Measurements from ENCODE around the gene PIK3R3.

The PIK3R3 gene

DNA sequence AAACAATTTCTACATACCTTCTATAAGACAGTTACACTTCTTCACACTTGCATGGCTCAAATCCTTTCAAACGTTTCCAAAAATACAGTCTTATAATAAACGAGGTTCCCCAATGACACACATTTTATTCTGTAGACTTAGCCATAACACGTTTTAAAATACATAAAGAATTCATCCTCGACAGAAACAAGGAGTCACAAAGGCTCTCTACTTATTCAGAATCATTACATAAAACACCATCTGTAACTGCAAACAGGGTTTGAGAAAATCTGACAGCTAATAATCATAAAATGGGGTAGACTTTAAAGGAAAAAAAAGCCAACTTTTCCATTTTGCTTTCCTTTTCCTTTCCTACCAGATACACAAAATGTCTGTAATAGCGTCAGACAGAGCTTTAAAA is 1.8 kb downstream of the PIK3R3 start:
- Histone ChIP-seq H4K20me1 (ENCODE audit: insufficient read depth, low read length, poor library complexity, severe bottlenecking) (peaks cover 53% of the 10 kb centered on the region), H3K9ac (ENCODE audit: low read depth, low read length, poor library complexity, severe bottlenecking) (peak overlapping the region; percentile 100), H3K79me2 (ENCODE audit: insufficient read depth, low read length) (peaks cover 78% of the 10 kb centered on the region), H3K4me1 (ENCODE audit: insufficient read depth, low read length, poor library complexity, severe bottlenecking) (peaks cover 52% of the 10 kb centered on the region), H3K9me2 (replicated peaks; ENCODE audit: low read depth, low read length) (no peaks in the 10 kb centered on the region), H3K4me2 (ENCODE audit: low read depth, low read length, poor library complexity, severe bottlenecking) (peak overlapping the region; percentile 100), H3K9me3 (ENCODE audit: insufficient read depth, low read depth, low read length) (no peaks in the 10 kb centered on the region), H3K4me3 (ENCODE audit: low read length, poor library complexity, severe bottlenecking) (peak overlapping the region; percentile 91), H3K36me3 (ENCODE audit: insufficient read depth, low read length) (no peaks in the 10 kb centered on the region), H2AFZ (ENCODE audit: low read length) (no peak overlapping the region), H3K27me3 (ENCODE audit: insufficient read depth, low read length, poor library complexity, severe bottlenecking) (no peaks in the 10 kb centered on the region), H3F3A (ENCODE audit: low read depth) (0 out of 2 replicates have a peak, but pooled peaks cover 5% of the 10 kb centered on the region)
- TF ChIP-seq, protein P1, sequence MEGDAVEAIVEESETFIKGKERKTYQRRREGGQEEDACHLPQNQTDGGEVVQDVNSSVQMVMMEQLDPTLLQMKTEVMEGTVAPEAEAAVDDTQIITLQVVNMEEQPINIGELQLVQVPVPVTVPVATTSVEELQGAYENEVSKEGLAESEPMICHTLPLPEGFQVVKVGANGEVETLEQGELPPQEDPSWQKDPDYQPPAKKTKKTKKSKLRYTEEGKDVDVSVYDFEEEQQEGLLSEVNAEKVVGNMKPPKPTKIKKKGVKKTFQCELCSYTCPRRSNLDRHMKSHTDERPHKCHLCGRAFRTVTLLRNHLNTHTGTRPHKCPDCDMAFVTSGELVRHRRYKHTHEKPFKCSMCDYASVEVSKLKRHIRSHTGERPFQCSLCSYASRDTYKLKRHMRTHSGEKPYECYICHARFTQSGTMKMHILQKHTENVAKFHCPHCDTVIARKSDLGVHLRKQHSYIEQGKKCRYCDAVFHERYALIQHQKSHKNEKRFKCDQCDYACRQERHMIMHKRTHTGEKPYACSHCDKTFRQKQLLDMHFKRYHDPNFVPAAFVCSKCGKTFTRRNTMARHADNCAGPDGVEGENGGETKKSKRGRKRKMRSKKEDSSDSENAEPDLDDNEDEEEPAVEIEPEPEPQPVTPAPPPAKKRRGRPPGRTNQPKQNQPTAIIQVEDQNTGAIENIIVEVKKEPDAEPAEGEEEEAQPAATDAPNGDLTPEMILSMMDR (conservative IDR thresholded peaks at IDR 0.05; ENCODE audit: low read length): no peak
- TF ChIP-seq EZH2phosphoT487 (IDR thresholded peaks at IDR 0.05; ENCODE audit: borderline replicate concordance): no peak

DNA sequence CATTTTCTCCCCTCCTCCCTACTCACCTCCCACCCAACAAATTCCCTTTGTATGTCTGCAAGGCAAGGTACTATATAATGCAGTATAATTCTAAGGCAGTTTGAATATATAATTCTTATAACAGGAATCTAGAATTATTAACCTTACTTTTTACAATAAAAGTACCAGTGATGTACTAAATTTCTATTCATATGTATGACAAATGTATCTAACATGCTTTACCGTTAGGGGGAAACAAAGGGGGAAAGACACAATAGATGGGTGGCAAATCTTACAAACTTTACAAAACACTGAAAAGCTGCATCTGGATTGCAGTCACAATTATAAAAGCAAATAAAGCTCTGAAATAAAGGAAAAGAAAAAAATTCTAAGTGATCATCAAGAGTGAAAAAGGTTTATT is 2.3 kb downstream of the PIK3R3 start:
- peaks cover 83% of the 10 kb centered on the region for H3K79me2 ChIP-seq (ENCODE audit: insufficient read depth, low read length)
- H3K9ac ChIP-seq (ENCODE audit: low read depth, low read length, poor library complexity, severe bottlenecking): peak overlapping the region; percentile 100

DNA sequence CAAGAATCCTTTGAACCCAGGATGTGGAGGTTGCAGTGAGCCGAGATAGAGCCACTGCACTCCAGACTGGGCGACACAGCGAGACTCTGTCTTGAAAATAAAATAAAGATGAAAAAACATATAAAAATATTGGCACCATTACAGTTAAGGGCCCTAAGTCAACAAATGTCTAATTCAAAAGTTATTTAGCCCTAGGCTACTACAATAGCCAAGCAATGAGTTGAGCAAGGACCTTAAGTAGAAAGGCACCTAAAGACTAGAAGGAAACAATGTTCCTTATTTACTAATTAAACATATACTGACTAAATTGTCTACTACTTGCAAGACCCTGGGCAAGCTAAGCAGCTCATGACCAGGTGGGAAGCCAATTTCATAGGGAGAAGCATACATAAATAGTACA is 4.1 kb downstream of the PIK3R3 start:
- H3K4me2 ChIP-seq (ENCODE audit: low read depth, low read length, poor library complexity, severe bottlenecking): peak overlapping the region; percentile 100

More for the DNA sequence above, 2.3 kb downstream of the PIK3R3 start:
- Histone ChIP-seq H3K4me3 (ENCODE audit: low read length, poor library complexity, severe bottlenecking) (peak overlapping the region; percentile 91), H3K36me3 (ENCODE audit: insufficient read depth, low read length) (no peaks in the 10 kb centered on the region), H3K9me3 (ENCODE audit: insufficient read depth, low read depth, low read length) (no peaks in the 10 kb centered on the region), H3K4me1 (ENCODE audit: insufficient read depth, low read length, poor library complexity, severe bottlenecking) (peaks cover 51% of the 10 kb centered on the region), H2AFZ (ENCODE audit: low read length) (no peak overlapping the region), H3K9me2 (replicated peaks; ENCODE audit: low read depth, low read length) (no peaks in the 10 kb centered on the region), H3K27me3 (ENCODE audit: insufficient read depth, low read length, poor library complexity, severe bottlenecking) (no peaks in the 10 kb centered on the region), H3F3A (ENCODE audit: low read depth) (0 out of 2 replicates have a peak, but pooled peaks cover 5% of the 10 kb centered on the region), H3K4me2 (ENCODE audit: low read depth, low read length, poor library complexity, severe bottlenecking) (peak overlapping the region; percentile 100), H4K20me1 (ENCODE audit: insufficient read depth, low read length, poor library complexity, severe bottlenecking) (peaks cover 57% of the 10 kb centered on the region)
- TF ChIP-seq, protein P1 (conservative IDR thresholded peaks at IDR 0.05; ENCODE audit: low read length): peak; percentile 54
- TF ChIP-seq EZH2phosphoT487 (IDR thresholded peaks at IDR 0.05; ENCODE audit: borderline replicate concordance): no peak

More for the DNA sequence above, 4.1 kb downstream of the PIK3R3 start:
- no peaks in the 10 kb centered on the region for H3K9me3 ChIP-seq (ENCODE audit: insufficient read depth, low read depth, low read length)
- no peaks in the 10 kb centered on the region for H3K27me3 ChIP-seq (ENCODE audit: insufficient read depth, low read length, poor library complexity, severe bottlenecking)
- peaks cover 42% of the 10 kb centered on the region for H3K4me1 ChIP-seq (ENCODE audit: insufficient read depth, low read length, poor library complexity, severe bottlenecking)
- H3K36me3 ChIP-seq (ENCODE audit: insufficient read depth, low read length): no peaks in the 10 kb centered on the region
- H3K9ac ChIP-seq (ENCODE audit: low read depth, low read length, poor library complexity, severe bottlenecking): peak overlapping the region; percentile 100
- H3K79me2 ChIP-seq (ENCODE audit: insufficient read depth, low read length): peaks cover 90% of the 10 kb centered on the region
- H2AFZ ChIP-seq (ENCODE audit: low read length): no peak overlapping the region
- no peak for TF ChIP-seq EZH2phosphoT487 (IDR thresholded peaks at IDR 0.05; ENCODE audit: borderline replicate concordance)
- TF ChIP-seq, protein P1 (conservative IDR thresholded peaks at IDR 0.05; ENCODE audit: low read length): no peak
- H3F3A ChIP-seq (ENCODE audit: low read depth): 0 out of 2 replicates have a peak, but pooled peaks cover under 1% of the 10 kb centered on the region
- peak overlapping the region; percentile 91 for H3K4me3 ChIP-seq (ENCODE audit: low read length, poor library complexity, severe bottlenecking)
- peaks cover 73% of the 10 kb centered on the region for H4K20me1 ChIP-seq (ENCODE audit: insufficient read depth, low read length, poor library complexity, severe bottlenecking)
- no peaks in the 10 kb centered on the region for H3K9me2 ChIP-seq (replicated peaks; ENCODE audit: low read depth, low read length)

Data from Loucy (cell line).